ENCODE results near the gene STON2. TPM values are rescaled to one million over a fixed set of nuclear protein-coding genes. Genes with fewer than 3 reads are reported as not detected.

The STON2 gene
- total and polyA plus RNA-seq, 2 of the 13 experiments (the other 11 are each of a cell fraction or from before 2014, with no cell fraction given) = 2.1 to 11.0 TPM

- ATAC-seq (no peak), DNase-seq (ENCODE audit: low spot score) (no peak), FAIRE-seq (no peak)
- no peaks in the 10 kb centered on the region for H3K9me3 ChIP-seq (ENCODE audit: low read length)
- BruUV-seq (replicated peaks) = no TSS peak
- no peaks in the 10 kb centered on the region for H3K36me3 ChIP-seq (replicated peaks in 1 of 2; ENCODE audit: control insufficient read depth in 1 of 2, insufficient read depth in 2 of 2, low read length in 2 of 2)
- no peak overlapping the region for H3K4me2 ChIP-seq (ENCODE audit: low read depth, low read length)
- H2AFZ ChIP-seq (ENCODE audit: low read length) = no peak overlapping the region
- in situ Hi-C loops (cut with HindIII; ENCODE audit: extremely low pct_ligation_motif_present, low pct_unique_long_range_greater_than_20kb) (no loop called here), intact Hi-C loops (cut with micrococcal nuclease; ENCODE audit: unreplicated experiment) (no loop called here)
- no peaks in the 10 kb centered on the region for H3K79me2 ChIP-seq (ENCODE audit: insufficient read depth, low read length)
- 60% methylated on average over 2 of the region's 2 CpGs for whole genome bisulfite sequencing (ENCODE audit: low lambda C conversion rate)
- no peak overlapping the region for H3K27ac ChIP-seq (ENCODE audit: extremely low read length, insufficient read depth, low read length)
- no peak overlapping the region for H3K9ac ChIP-seq (ENCODE audit: insufficient read depth, low read depth, low read length)
- no peak for TF ChIP-seq THAP7 (CRISPR knock-in tag; IDR thresholded peaks at IDR 0.05)
- no peak for TF ChIP-seq MTA3 (CRISPR knock-in tag; IDR thresholded peaks at IDR 0.05)
- no peak for TF ChIP-seq GTF3A (CRISPR knock-in tag; conservative IDR thresholded peaks at IDR 0.05)
- TF ChIP-seq ZBTB38 (CRISPR knock-in tag; IDR thresholded peaks at IDR 0.05) = no peak
- TF ChIP-seq POGK (CRISPR knock-in tag; conservative IDR thresholded peaks at IDR 0.05) = no peak
- no peak for TF ChIP-seq RNF2 (conservative IDR thresholded peaks at IDR 0.05; ENCODE audit: low read depth)
- no peak for TF ChIP-seq ZNF547 (CRISPR knock-in tag; IDR thresholded peaks at IDR 0.05)
- no peak for TF ChIP-seq ZNF124 (CRISPR knock-in tag; IDR thresholded peaks at IDR 0.05)
- no peak for TF ChIP-seq GZF1 (CRISPR knock-in tag; IDR thresholded peaks at IDR 0.05)
- TF ChIP-seq DNMT1 (CRISPR knock-in tag; IDR thresholded peaks at IDR 0.05) = no peak
- no peak for TF ChIP-seq HINFP (CRISPR knock-in tag; IDR thresholded peaks at IDR 0.05; ENCODE audit: low read depth)
- no peak for TF ChIP-seq ARNT2 (CRISPR knock-in tag; IDR thresholded peaks at IDR 0.05; ENCODE audit: low read depth)
- no peak for TF ChIP-seq CC2D1A (CRISPR knock-in tag; IDR thresholded peaks at IDR 0.05)
- TF ChIP-seq TBP (CRISPR knock-in tag; IDR thresholded peaks at IDR 0.05) = no peak
- no peaks in the 10 kb centered on the region for H3K27me3 ChIP-seq (ENCODE audit: control insufficient read depth in 1 of 2, insufficient read depth in 2 of 2, low read length in 2 of 2)
- ChIA-PET POLR2A (interaction anchor here (2.0 kb wide), 1 partner anchor 14 kb away, joined by 8 read pairs; the partner anchor contains the start of gene GTF2A1), CTCF (ENCODE audit: low intra/inter-chr PET ratio, low total read pairs) (no interaction called here)
- peaks cover 26% of the 10 kb centered on the region for H3K4me1 ChIP-seq (ENCODE audit: insufficient read depth, low read length)
- no peak overlapping the region for H3K4me3 ChIP-seq (replicated peaks in 1 of 3; ENCODE audit: insufficient read depth in 1 of 3, low read depth in 2 of 3, low read length in 3 of 3)
- no peaks in the 10 kb centered on the region for H4K20me1 ChIP-seq (ENCODE audit: insufficient read depth, low read length)
Measured at GRCh38 chr14:81235096-81235495, 165.0 kb downstream of the STON2 start.
